Transverse colon (tissue), 4 donors: ENCODE results near the gene FTCD.

Source experiments
- EP300 ChIP-seq: sonication (generic); formaldehyde crosslinking; IDR thresholded peaks from one replicate; pipeline ENCODE4 v1.6.1; 2017; ENCODE audit warnings: antibody characterized with exemption, low read depth
- POLR2A ChIP-seq: fragments of 450-650 bp; IDR thresholded peaks from one replicate; pipeline ENCODE4 v1.6.1; 2016; ENCODE audit warnings: antibody characterized with exemption, mild to moderate bottlenecking, moderate library complexity
- POLR2AphosphoS5 ChIP-seq, 3 donors: sonication (generic); formaldehyde crosslinking; IDR thresholded peaks; one replicate each; pipeline ENCODE4 v1.6.1; 2016; ENCODE audit warnings: antibody characterized with exemption in 3 of 3
- TF ChIP-seq, protein P1 (sequence below), 5 experiments: fragments of 200-600 bp in 3 of 5; fragments of 450-650 bp in 2 of 5; sonication (generic) in 3 of 5; IDR thresholded peaks; 1 replicate in 2 of 5; 2 replicates in 3 of 5; pipeline ENCODE4 v1.5.1; 2016 to 2017; ENCODE audit warnings: antibody characterized with exemption in 5 of 5, inconsistent platforms in 3 of 5, mild to moderate bottlenecking in 2 of 5, moderate library complexity in 1 of 5

DNA sequence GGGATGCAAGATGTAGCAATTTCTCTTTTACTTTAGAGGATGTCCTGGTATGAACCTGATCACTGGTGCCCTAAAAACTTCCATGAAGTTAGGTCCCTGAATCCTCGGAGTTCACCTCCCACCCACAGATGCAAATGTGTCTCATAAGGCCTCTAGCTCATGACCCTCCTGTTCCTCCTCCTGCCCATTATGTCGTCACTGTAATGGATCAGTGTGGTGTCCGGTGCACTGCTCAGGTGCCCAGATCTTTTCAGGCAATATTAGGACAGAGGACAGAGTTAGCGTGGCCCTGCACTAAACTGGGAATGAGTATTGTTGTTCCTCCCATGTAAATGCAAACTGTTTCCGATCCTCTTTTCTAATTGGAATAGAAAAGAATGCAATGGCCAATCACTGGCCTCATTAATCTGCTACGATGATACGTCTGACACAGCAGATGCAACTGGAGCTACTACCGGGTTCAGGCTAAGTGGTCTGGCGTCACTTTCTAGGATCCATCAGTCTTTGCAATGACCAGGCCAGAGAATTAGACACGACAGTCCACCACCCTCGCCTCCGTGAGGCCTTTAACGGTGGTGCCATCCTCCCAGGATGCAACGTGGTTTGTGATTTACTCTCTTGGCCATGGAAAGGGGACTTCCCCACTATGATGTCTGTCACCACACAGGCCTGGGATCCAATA lies 60.8 kb downstream of the FTCD start:
- TF ChIP-seq, protein P1, sequence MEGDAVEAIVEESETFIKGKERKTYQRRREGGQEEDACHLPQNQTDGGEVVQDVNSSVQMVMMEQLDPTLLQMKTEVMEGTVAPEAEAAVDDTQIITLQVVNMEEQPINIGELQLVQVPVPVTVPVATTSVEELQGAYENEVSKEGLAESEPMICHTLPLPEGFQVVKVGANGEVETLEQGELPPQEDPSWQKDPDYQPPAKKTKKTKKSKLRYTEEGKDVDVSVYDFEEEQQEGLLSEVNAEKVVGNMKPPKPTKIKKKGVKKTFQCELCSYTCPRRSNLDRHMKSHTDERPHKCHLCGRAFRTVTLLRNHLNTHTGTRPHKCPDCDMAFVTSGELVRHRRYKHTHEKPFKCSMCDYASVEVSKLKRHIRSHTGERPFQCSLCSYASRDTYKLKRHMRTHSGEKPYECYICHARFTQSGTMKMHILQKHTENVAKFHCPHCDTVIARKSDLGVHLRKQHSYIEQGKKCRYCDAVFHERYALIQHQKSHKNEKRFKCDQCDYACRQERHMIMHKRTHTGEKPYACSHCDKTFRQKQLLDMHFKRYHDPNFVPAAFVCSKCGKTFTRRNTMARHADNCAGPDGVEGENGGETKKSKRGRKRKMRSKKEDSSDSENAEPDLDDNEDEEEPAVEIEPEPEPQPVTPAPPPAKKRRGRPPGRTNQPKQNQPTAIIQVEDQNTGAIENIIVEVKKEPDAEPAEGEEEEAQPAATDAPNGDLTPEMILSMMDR (IDR thresholded peaks at IDR 0.05): no peak
- TF ChIP-seq POLR2AphosphoS5 (IDR thresholded peaks at IDR 0.05) (no peak), POLR2A (no peak), EP300 (no peak)
